Measurements from ENCODE around the gene AP2A2.

Gene AP2A2

DNA sequence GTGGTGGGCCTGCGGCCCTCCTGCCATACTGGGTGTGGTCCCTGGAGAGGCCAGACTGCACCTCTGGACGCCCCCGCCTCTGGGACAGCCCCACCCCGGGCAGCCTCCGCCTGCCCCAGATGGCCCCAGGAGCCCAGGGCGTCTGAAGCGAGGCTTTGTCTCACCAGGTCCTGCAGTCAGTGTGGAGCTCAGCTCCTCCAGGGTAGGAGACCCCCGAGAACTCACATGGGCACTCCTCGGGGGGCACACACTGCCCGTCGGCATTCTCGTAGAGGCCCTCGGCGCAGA, 100.4 kb downstream of the AP2A2 start:
- H3K9ac ChIP-seq (ENCODE audit: insufficient read length): no peak overlapping the region
- no peak for DNase-seq (ENCODE audit: low read depth, low spot score)
- no peak overlapping the region for H3K27ac ChIP-seq
- no peak overlapping the region for H3K4me3 ChIP-seq
- no peaks in the 10 kb centered on the region for H3K36me3 ChIP-seq (ENCODE audit: insufficient read depth, low read length)
- H3K9me3 ChIP-seq (ENCODE audit: low read depth, low read length): no peaks in the 10 kb centered on the region
- TF ChIP-seq EZH2 (IDR thresholded peaks at IDR 0.05) (no peak), FOXP2 (optimal IDR thresholded peaks at IDR 0.05; ENCODE audit: control extremely low read depth, extremely low read length, insufficient read depth) (no peak), POLR2AphosphoS5 (IDR thresholded peaks at IDR 0.05; ENCODE audit: borderline replicate concordance, low read depth, low read length) (no peak)

DNA sequence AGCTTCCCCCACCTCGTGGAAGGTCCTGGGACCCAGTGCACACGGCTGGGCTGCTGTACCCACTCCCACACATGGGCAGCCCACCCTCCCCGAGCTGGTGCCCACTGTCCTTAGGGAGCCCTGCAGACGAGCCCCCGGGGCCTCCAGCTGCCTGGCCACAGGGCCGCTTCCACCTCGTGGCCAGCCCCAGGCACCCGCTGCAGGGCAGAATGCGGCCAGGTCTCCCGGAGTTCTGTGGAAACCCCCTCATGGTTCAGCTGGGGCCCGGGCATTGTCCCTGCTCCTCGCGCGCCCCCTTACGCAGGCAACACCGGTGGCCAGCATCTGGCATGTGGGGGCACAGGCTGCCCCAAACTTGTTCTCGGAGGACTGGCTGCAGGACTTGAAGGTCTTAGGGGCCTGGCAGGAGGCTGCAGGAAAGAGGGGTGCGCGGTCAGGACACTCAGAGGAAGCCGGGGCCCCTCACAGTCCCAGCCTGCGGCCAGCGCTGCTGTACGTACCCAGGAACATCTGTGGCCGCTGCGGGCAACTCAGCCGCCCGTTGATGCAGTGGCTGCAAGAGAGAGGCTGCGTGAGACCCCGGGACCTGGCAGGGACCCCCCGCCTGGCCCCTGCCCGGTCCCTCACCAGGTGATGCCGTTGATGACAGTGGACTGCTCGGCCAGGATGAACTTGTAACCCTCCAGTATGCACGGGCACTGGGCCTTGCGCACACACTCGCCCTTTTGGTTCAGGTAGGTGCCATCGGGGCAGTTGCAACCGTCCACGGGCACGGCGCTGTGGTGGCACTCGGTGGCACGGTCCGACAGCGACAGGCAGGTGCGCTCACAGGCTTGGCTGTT, 101.2 kb downstream of the AP2A2 start:
- Histone ChIP-seq H3K27ac (no peak overlapping the region), H3K9ac (ENCODE audit: insufficient read length) (no peak overlapping the region), H3K36me3 (ENCODE audit: insufficient read depth, low read length) (no peaks in the 10 kb centered on the region), H3K4me3 (no peak overlapping the region), H3K9me3 (ENCODE audit: low read depth, low read length) (no peaks in the 10 kb centered on the region)
- DNase-seq (ENCODE audit: low read depth, low spot score): no peak
- TF ChIP-seq POLR2AphosphoS5 (IDR thresholded peaks at IDR 0.05; ENCODE audit: borderline replicate concordance, low read depth, low read length): no peak
- no peak for TF ChIP-seq FOXP2 (optimal IDR thresholded peaks at IDR 0.05; ENCODE audit: control extremely low read depth, extremely low read length, insufficient read depth)
- TF ChIP-seq EZH2 (IDR thresholded peaks at IDR 0.05): no peak

DNA sequence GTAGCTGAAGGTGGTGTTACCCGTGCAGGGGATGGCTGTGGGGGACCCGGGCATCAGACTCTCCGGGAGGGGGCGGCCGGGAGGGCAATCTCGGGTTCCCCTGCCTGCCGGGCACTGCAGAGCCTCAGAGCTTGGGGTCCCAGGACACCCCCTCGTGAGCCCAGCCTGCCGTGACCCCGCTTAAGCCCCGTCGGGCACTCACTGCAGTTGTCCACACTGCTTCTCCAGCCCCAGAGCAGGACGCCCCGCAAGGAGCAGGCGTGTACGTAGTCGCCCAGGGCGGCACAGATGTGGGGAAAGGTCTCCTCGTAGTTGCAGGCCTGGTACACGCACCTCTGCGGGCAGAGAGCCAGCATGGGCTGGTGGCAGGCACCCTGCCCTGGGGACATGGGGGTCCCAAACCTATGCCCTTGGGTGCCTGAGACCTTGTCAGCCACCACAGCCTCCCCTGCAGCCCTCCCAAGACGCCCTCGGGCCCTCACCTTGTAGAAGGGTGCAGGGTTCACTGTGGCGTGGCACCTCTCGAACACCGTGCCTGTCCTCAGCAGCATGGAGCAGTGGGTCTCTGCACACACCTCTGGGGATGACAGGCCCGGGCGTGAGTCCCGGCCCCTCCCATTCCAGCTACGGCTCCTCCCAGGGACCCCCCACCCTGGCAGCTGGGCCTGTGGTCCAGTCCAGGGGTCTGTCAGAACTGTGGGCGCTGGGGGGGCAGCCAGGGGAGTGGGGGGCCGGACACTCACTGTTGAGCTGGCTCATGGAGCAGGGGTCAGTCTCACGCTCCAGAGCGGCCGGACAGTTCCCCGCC, 102.0 kb downstream of the AP2A2 start:
- Histone ChIP-seq H3K4me3 (no peak overlapping the region), H3K9ac (ENCODE audit: insufficient read length) (no peak overlapping the region), H3K9me3 (ENCODE audit: low read depth, low read length) (no peaks in the 10 kb centered on the region), H3K36me3 (ENCODE audit: insufficient read depth, low read length) (no peaks in the 10 kb centered on the region), H3K27ac (no peak overlapping the region)
- TF ChIP-seq EZH2 (IDR thresholded peaks at IDR 0.05): no peak
- no peak for TF ChIP-seq POLR2AphosphoS5 (IDR thresholded peaks at IDR 0.05; ENCODE audit: borderline replicate concordance, low read depth, low read length)
- TF ChIP-seq FOXP2 (optimal IDR thresholded peaks at IDR 0.05; ENCODE audit: control extremely low read depth, extremely low read length, insufficient read depth): no peak
- no peak for DNase-seq (ENCODE audit: low read depth, low spot score)

DNA sequence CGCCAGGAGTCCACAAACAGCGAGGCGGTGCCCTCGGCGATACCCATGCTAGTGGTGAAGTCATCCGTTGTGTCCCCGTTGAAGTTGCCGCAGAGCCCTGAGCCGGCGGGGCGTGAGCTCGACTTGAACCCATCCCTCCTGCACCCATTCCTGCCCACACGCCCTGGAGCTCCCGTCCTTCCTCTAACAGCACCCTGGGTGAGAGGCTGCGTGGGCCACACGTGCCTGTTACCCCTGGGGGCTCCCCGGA, 102.5 kb downstream of the AP2A2 start:
- DNase-seq (ENCODE audit: low read depth, low spot score): no peak
- H3K36me3 ChIP-seq (ENCODE audit: insufficient read depth, low read length): no peaks in the 10 kb centered on the region
- no peak overlapping the region for H3K9ac ChIP-seq (ENCODE audit: insufficient read length)
- H3K4me3 ChIP-seq: no peak overlapping the region
- no peaks in the 10 kb centered on the region for H3K9me3 ChIP-seq (ENCODE audit: low read depth, low read length)
- H3K27ac ChIP-seq: no peak overlapping the region
- TF ChIP-seq EZH2 (IDR thresholded peaks at IDR 0.05) (no peak), FOXP2 (optimal IDR thresholded peaks at IDR 0.05; ENCODE audit: control extremely low read depth, extremely low read length, insufficient read depth) (no peak), POLR2AphosphoS5 (IDR thresholded peaks at IDR 0.05; ENCODE audit: borderline replicate concordance, low read depth, low read length) (no peak)

DNA sequence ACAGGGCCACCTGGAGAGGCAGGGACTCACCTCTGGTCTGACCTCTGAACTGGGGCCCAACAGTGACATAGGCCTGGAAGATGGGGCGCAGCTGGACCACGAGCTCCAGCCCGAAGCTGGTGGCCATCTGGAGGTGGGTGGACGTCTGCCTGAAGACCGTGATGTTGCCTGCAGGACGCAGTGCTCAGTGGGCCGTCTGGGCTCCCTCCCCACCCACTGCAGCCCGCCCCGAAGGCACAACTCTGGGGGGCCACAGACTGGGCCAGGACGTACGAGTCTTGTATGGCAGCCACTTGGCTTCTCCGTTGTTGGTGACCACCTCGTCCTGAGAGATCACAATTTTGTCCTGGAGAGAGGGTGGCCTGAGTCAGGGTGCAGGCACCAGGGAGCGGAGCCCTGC, 102.9 kb downstream of the AP2A2 start:
- TF ChIP-seq FOXP2 (optimal IDR thresholded peaks at IDR 0.05; ENCODE audit: control extremely low read depth, extremely low read length, insufficient read depth) (no peak), POLR2AphosphoS5 (IDR thresholded peaks at IDR 0.05; ENCODE audit: borderline replicate concordance, low read depth, low read length) (no peak), EZH2 (IDR thresholded peaks at IDR 0.05) (no peak)
- Histone ChIP-seq H3K9me3 (ENCODE audit: low read depth, low read length) (no peaks in the 10 kb centered on the region), H3K4me3 (no peak overlapping the region), H3K36me3 (ENCODE audit: insufficient read depth, low read length) (no peaks in the 10 kb centered on the region), H3K9ac (ENCODE audit: insufficient read length) (no peak overlapping the region), H3K27ac (no peak overlapping the region)
- DNase-seq (ENCODE audit: low read depth, low spot score): no peak

- TF ChIP-seq FOXP2 (optimal IDR thresholded peaks at IDR 0.05; ENCODE audit: control extremely low read depth, extremely low read length, insufficient read depth) (no peak), POLR2AphosphoS5 (IDR thresholded peaks at IDR 0.05; ENCODE audit: borderline replicate concordance, low read depth, low read length) (no peak), EZH2 (IDR thresholded peaks at IDR 0.05) (no peak)
- H3K4me3 ChIP-seq: no peak overlapping the region
- no peaks in the 10 kb centered on the region for H3K9me3 ChIP-seq (ENCODE audit: low read depth, low read length)
- H3K36me3 ChIP-seq (ENCODE audit: insufficient read depth, low read length): no peaks in the 10 kb centered on the region
- no peak overlapping the region for H3K9ac ChIP-seq (ENCODE audit: insufficient read length)
- no peak for DNase-seq (ENCODE audit: low read depth, low spot score)
- no peak overlapping the region for H3K27ac ChIP-seq
Measured at GRCh38 chr11:1029051-1029450, 103.4 kb downstream of the AP2A2 start.

- no peak overlapping the region for H3K9ac ChIP-seq (ENCODE audit: insufficient read length)
- TF ChIP-seq EZH2 (IDR thresholded peaks at IDR 0.05) (no peak), POLR2AphosphoS5 (IDR thresholded peaks at IDR 0.05; ENCODE audit: borderline replicate concordance, low read depth, low read length) (no peak), FOXP2 (optimal IDR thresholded peaks at IDR 0.05; ENCODE audit: control extremely low read depth, extremely low read length, insufficient read depth) (no peak)
Measured at GRCh38 chr11:1029654-1030053, 104.0 kb downstream of the AP2A2 start.

GRCh38 chr11:1030086-1030485, 104.4 kb downstream of the AP2A2 start:
- Histone ChIP-seq H3K4me3 (no peak overlapping the region), H3K9ac (ENCODE audit: insufficient read length) (no peak overlapping the region), H3K27ac (no peak overlapping the region), H3K36me3 (ENCODE audit: insufficient read depth, low read length) (no peaks in the 10 kb centered on the region), H3K9me3 (ENCODE audit: low read depth, low read length) (no peaks in the 10 kb centered on the region)
- DNase-seq (ENCODE audit: low read depth, low spot score): no peak
- TF ChIP-seq EZH2 (IDR thresholded peaks at IDR 0.05) (no peak), FOXP2 (optimal IDR thresholded peaks at IDR 0.05; ENCODE audit: control extremely low read depth, extremely low read length, insufficient read depth) (no peak), POLR2AphosphoS5 (IDR thresholded peaks at IDR 0.05; ENCODE audit: borderline replicate concordance, low read depth, low read length) (no peak)

More at GRCh38 chr11:1029654-1030053, 104.0 kb downstream of the AP2A2 start:
- Histone ChIP-seq H3K27ac (no peak overlapping the region), H3K36me3 (ENCODE audit: insufficient read depth, low read length) (no peaks in the 10 kb centered on the region), H3K4me3 (no peak overlapping the region), H3K9me3 (ENCODE audit: low read depth, low read length) (no peaks in the 10 kb centered on the region)
- no peak for DNase-seq (ENCODE audit: low read depth, low spot score)

Data from SK-N-MC (cell line).